ENCODE results near the gene HSD17B13.
"Not testable (repeated sequence)": the region's sequence is repeated elsewhere in the genome, so short reads cannot be mapped to it uniquely, and the experiment has no call there.

Gene HSD17B13

DNA sequence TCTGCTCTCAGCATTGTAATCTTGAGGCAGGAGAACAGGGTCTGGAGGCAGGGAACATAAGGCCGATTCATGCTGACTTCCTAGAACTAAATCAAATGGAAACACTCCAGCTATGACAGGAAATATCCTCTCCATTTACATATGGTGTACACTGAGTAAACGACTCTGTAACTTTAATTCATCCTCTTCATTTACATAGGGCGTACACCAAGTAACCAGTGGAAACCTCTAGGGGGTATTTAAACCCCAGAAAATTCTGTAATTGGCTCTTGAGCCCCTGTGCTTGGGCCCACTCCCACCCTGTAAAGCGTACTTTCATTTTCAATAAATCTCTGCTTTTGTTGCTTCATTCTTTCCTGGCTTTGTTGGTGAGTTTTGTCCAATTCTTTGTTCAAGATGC, 7.7 kb downstream of the HSD17B13 start:
- DNase-seq, result not testable (repeated sequence)

DNA sequence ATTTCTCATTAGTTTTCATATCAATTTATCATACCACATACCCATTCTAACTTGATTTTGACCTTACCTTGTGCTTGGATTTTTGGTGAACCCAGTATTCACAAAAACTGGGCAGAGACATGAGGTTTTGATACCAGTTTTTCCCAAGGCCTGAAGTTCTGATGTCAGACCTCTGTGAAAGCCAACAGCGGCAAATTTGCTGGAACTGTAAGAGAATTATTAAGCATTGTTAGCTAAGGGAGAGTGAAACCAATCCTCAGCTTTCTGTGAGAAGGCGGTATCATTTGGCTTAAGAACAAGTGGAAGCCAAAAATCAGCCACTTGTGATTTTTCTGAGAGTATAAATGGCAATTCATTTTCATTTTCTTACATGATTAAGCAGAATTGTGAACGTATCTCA, 8.9 kb downstream of the HSD17B13 start:
- no peak for DNase-seq

DNA sequence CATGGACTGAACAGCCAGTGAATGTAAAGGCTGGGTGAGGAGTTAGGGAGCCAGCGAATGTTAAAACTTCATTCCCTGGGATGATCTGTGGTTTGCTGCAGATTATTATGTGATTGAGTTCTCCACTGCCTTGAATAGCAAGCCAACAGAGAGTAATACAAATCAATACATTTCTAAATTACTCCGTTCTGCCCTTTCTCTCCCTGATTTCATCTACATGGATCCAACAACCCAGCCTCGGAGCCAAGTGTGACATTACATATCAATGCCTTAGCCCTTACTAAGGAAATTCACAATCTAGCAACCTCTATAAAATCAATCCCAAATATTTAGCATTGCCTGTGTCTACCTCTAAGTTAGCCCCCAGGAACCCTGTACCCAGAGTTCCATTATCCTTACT, 11.0 kb downstream of the HSD17B13 start:
- DNase-seq, result no peak

DNA sequence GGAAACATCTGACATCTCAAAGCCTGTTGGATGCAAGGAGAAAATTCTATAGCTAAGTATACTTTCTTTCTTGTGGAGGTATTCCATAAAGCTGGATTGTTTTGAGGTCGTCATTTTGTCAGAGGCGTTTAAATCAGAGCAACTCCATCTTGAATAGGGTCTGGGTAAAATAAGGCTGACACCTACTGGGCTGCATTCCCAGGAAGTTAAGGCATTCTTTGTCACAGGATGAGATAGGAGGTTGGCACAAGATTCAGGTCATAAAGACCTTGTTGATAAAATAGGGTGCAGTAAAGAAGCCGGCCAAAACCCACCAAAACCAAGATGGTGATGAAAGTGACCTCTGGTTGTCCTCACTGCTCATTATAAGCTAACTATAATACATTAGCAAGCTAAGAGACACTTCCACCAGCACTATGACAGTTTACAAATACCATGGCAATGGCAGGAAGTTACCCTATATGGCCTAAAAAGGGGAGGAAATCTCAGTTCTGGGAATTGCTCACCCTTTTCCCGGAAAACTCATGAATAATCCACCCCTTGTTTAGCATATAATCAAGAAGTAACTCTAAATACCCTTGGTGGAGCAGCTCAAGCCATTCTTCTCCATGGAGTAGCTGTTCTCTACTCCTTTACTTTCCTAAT, 11.9 kb downstream of the HSD17B13 start:
- no peak for DNase-seq

DNA sequence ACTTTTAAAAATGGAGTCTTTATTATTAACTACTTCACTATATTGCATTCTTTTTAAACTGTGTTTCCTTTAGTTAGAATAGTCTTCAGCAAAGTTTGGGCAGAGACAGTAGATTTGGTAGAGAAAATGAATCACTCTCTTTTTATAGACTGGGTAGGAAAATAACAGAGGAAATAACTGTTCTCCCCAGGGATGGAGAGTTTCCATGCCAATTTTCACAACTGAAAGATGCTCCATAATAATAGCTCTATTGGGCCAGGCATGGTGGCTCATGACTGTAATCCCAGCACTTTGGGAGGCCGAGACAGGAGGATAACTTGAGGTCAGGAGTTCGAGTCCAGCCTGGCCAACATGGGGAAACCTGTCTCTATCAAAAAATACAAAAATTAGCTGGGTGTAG, 13.1 kb downstream of the HSD17B13 start:
- no peak for DNase-seq

DNA sequence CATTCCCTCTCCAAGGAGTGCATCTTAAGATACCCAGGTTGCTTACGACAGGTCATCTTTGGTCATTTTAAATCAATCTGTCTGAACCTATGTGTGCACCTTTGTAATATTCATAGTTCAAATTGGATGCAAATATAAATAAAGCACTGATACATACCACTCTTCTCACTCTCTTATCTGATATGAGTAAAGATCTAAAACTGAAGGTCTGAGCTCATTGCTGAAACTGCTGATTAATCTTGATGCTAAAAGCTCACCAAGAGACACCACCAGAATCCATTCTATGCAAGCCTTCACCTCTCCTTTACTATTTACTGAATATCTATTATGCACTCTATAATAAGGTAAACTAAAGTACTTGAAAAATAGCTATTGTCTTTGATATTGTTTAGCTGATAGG, 16.6 kb downstream of the HSD17B13 start:
- no peak for DNase-seq

DNA sequence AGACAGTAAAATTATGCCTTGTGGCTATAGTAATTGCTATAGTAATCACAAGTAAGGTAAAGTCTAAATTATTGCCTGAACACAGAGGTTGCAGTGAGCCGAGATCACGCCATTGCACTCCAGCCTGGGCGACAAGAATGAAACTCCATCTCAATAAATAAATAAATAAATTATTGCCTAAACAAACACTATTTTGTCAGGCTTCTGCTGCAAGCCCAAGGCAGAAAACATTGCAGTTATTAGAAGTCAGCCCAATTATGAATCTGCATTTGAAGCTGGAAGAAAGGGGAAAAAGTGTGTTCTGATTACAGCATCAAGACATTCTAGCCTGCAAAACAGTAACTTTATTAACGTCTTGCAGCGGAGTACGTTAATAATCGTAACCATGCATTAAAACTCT, 17.1 kb downstream of the HSD17B13 start:
- DNase-seq, result no peak

DNA sequence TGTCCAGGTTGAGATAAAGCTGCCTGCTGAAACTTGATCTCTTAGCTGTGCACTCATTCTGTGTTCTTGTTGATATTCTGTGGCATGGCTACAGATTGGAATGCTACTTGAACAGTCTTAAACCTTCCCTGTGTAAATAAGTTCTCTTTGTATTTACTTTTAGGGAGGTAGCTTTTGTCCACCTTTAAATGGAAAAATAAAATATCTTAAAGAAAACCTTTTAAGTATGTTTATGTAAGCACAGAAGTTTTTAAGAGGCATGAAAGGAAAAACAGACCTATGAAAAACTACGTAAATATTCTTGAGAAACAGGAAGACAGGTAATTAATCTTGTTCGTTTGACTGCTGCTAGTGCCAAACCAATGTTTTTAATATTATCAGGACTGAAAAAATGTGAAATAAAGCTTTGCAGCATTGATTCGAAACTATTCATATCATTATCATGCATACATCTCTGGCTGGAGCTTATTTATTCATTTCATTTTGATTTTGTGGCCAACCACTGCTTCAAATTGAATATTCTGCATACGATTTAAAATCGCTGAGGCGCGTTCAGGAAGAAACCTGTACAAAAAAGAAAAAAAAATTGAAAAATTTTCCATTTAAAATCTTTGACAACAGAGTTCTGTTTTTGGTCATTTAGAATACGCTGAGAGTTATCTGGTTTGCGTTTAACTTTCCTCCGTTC, 17.8 kb downstream of the HSD17B13 start:
- DNase-seq, result no peak

DNA sequence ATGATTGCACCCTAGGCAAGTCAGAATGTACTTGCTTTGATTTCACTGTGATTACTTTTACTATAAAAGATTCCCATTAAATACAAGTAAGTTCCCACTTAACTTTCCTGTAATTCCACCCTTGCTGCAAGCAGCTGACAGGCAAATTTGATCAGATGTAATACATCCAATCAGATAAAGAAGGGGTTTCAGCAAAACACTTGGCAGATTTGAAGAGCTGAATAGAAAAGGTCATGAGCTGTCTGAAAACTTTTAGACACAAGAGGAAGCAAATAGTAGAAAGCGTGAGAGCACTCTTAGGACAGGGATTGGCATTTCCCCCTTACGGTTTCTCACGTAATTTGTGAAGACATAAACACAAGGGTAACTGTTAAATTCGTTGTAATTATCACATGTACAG, 22.8 kb downstream of the HSD17B13 start:
- no peak for DNase-seq

DNA sequence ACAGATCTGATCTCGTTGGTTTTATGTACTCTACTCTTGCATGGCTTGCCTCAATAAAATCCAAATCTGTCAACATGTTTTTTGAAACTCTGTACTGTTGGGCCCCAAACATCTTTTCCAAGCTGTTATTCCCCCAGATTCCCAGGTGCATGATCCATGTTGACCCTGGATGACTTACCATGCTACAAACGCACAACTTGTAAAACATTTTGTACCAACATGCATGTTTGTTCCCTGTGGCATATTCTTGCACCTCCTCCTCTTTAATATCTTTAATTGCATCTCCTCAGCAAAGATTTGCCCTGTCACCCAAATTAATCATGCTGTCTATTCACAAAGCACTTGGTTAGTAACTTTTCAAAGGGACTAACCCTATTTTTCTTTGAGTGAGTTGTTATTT, 24.3 kb downstream of the HSD17B13 start:
- DNase-seq, result no peak

DNA sequence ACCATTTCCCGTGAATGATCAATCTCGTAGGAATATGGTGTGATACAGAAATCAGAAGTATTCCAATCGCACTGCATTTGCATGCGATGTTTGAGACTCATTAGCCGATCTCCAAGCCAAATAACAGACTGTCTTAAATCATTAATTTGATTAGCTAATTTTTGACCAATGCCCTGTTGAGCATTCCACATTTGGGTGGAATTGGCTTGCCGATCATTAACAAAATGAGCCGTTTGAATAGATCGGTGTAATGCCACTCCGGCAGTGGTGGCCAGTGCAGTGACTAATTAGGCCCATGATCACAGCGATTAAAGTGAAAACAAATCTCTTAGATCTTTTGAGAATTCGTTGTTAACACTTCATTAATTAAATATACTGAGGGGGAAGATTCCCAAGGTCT, 27.8 kb downstream of the HSD17B13 start:
- DNase-seq, result not testable (repeated sequence)

DNA sequence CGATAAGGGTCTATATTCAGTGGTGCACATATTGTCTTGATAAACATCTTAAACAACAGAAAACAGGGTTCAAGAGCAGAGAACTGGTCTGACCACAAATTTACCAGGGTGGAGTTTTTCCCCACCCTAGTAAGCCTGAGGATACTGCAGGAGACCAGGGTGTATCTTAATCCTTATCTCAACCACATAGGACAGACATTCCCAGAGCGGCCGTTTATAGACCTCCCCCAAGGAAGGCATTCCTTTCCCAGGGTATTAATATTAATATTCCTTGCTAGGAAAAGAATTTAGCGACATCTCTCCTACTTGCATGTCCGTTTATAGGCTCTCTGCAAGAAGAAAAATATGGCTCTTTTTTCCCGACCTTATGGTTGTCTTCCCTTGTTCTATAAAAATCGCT, 28.8 kb downstream of the HSD17B13 start:
- DNase-seq, result not testable (repeated sequence)

DNA sequence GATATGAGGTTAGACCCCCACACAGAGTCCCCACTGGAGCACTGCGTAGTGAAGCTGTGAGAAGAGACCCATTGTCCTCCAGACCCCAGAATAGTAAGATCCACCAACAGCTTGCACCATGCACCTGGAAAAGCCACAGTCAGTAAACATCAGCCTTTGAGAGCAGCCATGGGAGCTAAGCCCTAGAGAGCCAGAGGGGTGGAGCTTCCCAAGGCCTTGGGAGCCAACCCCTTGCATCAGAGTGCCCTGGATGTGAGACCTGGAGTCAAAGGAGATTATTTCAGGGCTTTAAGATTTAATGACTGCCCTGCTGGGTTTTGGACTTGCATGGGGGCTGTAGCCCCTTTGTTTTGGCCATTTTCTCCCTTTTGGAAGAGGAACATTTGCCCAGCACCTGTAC, 35.7 kb downstream of the HSD17B13 start:
- DNase-seq, result no peak

DNA sequence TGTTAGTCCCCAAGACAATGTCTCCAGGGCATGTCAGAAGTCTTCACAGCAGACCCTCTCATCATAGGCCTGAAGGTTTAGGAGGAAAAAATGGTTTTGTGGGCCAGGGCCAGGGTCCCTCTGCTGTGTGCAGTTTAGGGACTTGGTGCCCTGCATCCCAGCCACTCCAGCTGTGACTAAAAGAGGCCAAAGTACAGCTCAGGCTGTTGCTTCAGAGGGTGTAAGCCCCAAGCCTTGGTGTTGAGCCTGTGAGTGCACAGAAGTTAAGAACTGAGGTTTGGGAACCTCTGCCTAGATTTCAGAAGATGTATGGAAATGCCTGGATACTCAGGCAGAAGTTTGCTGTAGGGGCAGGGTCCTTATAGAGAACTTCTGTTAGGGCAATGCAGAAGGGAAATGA, 38.4 kb downstream of the HSD17B13 start:
- not testable (repeated sequence) for DNase-seq

DNA sequence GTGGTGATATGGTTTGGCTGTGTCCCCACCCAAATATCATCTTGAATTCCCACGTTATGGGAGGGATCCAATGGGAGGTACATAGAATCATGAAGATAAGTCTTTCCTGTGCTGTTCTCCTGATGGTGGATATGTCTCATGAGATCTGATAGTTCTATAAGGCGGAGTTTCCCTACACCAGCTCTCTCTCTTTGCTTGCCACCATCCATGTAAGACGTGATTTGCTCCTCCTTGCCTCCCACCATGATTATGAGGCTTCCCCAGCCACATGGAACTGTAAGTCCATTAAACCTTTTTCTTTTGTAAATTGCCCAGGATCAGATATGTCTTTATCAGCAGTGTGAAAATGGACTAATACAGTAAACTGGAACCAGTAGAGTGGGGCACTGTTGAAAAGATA, 39.5 kb downstream of the HSD17B13 start:
- DNase-seq, result no peak

DNA sequence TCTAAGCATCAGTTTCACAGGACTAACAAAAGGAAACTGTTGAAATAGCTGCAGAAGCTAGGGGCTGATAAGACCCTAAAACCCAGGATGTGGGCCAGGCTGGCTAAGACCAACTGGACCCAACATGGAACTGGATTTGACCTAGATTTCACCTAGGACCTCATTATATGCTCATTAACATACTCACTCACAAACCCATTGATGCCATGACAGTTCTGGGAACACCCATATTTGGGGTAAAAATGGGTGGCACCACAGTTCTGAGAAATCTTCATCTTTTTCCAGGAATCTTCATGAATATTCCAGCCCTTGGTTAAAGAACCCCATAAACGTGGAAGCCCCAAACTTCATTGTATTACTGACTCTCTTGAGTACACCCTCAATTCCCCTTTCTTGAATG, 41.1 kb downstream of the HSD17B13 start:
- DNase-seq, result no peak

DNA sequence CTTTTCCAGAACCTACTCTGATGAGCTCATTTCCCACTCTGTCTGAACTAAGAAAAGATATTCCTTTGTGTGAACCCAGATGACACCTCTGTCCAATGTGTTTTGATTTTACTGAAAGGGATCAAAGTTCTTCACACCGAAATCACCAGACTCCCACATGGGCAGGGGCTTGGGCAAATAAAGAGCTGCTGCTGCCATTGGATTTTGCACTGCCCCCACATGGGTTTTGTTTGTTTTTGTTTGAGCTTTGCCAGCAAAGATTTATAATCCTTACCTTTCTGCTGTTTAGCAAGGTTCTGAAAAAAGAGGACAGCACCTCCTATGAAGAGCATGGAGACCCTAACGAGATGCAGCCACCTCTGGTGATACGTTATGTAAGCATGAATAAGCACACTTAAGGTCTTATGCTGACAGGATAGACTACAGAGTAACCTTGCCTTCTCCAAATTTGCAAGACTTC, 44.3 kb downstream of the HSD17B13 start:
- no peak for DNase-seq

DNA sequence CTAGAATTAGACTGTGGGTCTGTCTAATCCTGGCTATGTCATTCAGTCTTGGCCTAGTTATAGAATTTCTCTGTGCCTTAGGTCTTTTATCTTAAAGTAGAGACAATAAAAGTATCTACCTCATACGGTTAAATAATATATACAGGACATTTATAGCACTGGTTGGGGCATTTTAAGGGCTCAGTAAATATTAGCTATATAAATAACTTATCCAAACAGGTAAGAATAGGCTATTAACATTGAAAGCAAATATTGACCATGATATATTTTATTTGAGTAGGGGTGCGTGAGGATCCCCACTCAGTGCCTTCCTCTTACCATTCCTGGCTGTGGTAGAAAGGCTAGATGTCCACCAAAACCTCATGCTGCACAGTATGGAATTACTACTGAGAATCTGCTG, 47.4 kb downstream of the HSD17B13 start:
- DNase-seq, result no peak

DNA sequence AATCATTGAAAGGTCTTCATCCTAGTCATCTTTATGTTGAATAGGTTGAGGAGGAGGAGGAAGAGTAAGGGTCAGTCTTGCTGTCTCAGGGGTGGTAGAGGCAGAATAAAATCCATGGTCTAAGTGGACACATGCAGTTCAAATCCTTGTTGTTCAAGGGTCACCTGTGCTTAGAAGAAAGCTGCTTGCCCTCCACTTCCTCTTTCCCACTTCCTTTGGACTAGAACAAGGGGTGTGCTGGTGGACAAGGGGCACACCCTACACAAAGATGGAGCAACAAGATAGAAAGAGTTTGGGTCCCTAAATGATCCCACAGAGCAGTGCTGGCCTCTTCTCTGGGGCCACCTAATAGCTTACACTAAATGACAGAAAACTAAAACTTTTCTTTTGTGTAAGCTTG, 47.9 kb downstream of the HSD17B13 start:
- no peak for DNase-seq

DNA sequence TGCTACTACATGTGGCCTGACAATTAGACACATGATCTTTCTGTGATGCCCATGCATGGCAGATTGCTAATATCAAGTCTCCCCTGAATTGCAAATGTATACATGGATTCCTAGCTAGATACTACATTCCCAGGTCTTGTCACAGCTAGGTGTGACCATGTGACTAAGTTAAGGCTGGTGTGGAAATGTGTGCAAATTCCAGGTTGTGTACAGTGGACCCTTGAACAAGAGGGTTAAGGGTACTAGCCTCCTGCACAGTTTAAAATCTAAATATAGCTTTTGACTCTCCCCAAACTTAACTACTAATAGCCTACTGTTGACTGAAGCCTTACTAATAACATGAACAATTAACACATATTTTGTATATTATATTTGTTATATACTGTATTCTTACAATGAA, 48.4 kb downstream of the HSD17B13 start:
- no peak for DNase-seq

DNA sequence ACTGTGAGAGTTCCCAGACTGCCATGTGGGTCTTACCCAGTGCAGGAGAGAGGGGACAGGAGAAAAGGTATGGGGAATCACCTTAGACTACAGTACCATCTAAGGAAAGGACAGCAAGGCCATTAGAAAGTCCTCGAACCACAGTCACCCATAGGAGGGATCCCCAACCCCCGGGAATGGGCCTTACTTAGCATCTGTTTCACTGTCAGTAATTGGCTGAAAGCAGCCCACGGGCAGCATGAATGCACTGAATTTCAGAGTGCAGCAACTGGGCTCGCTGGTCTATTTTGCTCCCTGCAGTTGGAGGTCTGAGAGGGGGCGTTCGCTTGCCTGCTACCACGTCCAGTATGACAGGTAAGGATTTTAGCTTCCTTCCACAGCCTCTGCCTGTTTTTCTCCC, 51.9 kb downstream of the HSD17B13 start:
- DNase-seq, result no peak

DNA sequence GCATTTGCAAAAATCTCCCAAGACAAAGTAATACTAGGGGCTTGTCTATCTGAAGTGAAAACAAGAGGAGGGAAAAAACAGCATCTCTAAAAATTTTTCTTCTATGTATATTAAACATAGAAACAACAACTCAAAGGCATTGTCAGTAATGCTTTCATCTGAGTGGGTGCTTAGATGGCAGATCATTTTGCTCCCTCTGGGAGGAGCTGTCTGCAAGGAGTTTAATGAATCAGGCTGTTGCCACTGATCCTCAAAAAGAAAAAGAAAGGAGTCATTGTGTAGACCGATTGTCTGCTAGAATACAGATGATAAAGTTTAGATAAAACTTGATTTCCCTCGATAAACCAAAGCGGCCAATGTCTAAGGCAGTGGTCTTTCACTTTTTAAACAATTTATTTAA, 52.5 kb downstream of the HSD17B13 start:
- no peak for DNase-seq

DNA sequence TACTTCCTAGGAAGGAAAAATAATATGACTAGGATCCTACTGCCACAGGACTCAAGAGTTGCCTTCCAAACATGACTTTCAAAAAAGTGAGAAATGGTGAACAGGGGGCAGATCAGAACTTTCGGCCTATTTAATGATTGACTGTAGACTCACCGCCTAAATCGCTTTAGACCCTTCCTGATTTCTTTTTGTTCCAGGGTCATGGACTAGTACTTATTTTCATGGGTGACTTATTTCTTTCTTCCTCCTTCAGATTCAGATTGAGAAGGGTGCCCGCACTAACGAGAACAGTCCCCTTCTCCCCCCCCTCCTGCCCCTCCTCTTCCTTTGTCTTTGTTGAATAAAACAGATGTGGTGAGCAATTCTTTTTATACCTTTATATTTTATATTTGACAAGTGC, 54.3 kb downstream of the HSD17B13 start:
- DNase-seq, result no peak

DNA sequence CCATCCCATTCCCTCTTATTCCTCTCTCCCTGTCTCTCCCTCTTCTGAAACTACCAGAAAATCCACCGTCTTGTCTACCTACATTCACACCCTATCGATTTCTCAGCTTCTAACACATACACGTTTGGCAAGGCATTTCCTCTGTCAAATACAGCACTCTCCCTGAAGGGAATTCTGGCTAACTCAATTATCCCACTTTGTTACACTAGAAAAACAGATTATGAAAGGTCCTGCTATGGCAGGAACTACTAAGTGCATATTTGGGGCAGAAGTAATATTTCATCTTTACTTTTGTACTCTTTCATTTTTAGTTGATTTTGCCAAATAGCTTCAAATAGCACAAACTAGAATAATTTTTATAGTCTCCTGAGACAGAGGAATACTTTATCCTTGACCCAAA, 55.7 kb downstream of the HSD17B13 start:
- no peak for DNase-seq

DNA sequence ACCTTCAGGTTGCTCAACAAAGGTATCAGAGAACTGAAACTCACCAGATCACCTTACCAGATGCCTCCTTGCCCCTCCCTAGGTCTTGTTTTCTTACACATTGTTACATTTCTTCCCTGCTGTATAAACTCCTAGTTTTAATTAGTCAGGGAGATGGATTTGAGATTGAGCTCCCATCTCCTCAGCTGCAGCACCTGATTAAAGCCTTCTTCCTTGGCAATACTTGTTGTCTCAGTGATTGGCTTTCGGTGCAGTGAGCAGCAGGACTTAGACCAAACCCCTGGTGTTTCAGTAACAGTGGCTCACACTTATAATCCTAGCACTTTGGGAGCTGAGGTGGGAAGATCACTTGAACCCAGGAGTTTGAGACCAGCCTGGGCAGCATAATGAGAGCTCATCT, 59.8 kb downstream of the HSD17B13 start:
- DNase-seq, result no peak

Data from CD4-positive, alpha-beta T cell treated with Interleukin-15 for 1 hour (primary cell).